ENCODE results near the gene SPINK5.

SPINK5 gene

GRCh38 chr5:148152781-148153180 is 89.0 kb downstream of the SPINK5 start:
- DNase-seq: no peak
- ChIA-PET POLR2A (no interaction called here), CTCF (no interaction called here)
- Histone ChIP-seq H3K9me3 (ENCODE audit: control extremely low read depth in 1 of 5, control insufficient read depth in 4 of 5, insufficient read depth in 2 of 5, low read depth in 1 of 5, low read length in 4 of 5) (peaks cover 0 to 2% (median 0%) of the 10 kb centered on the region in 5 experiments), H3K4me1 (ENCODE audit: control extremely low read depth in 1 of 4, control insufficient read depth in 4 of 4, insufficient read depth in 4 of 4, low read length in 3 of 4) (no peaks in the 10 kb centered on the region), H3K27me3 (replicated peaks in 2 of 5; ENCODE audit: control insufficient read depth in 4 of 5, insufficient read depth in 5 of 5, low read length in 4 of 5) (no peaks in the 10 kb centered on the region), H3K36me3 (ENCODE audit: control insufficient read depth in 4 of 4, insufficient read depth in 4 of 4, low read length in 3 of 4) (no peaks in the 10 kb centered on the region), H3K27ac (ENCODE audit: insufficient read depth in 1 of 2, low read depth in 1 of 2, low read length in 2 of 2, poor library complexity in 1 of 2, severe bottlenecking in 2 of 2) (no peak overlapping the region), H3K4me3 (ENCODE audit: control insufficient read depth in 1 of 7, extremely low read depth in 1 of 7, insufficient read depth in 4 of 7, low read depth in 2 of 7, low read length in 6 of 7) (no peak overlapping the region)

- peaks cover 0 to 2% (median 0%) of the 10 kb centered on the region in 5 experiments for H3K9me3 ChIP-seq (ENCODE audit: control extremely low read depth in 1 of 5, control insufficient read depth in 4 of 5, insufficient read depth in 2 of 5, low read depth in 1 of 5, low read length in 4 of 5)
- CTCF ChIA-PET: no interaction called here
- no CpG with 5 or more reads among the region's 1 CpG for WGBS (ENCODE audit: insufficient coverage)
- DNase-seq: no peak
- POLR2A ChIA-PET: no interaction called here
- H3K27me3 ChIP-seq (replicated peaks in 2 of 5; ENCODE audit: control insufficient read depth in 4 of 5, insufficient read depth in 5 of 5, low read length in 4 of 5): no peaks in the 10 kb centered on the region
- no peaks in the 10 kb centered on the region for H3K36me3 ChIP-seq (ENCODE audit: control insufficient read depth in 4 of 4, insufficient read depth in 4 of 4, low read length in 3 of 4)
- H3K27ac ChIP-seq (ENCODE audit: insufficient read depth in 1 of 2, low read depth in 1 of 2, low read length in 2 of 2, poor library complexity in 1 of 2, severe bottlenecking in 2 of 2): no peak overlapping the region
- H3K4me3 ChIP-seq (ENCODE audit: control insufficient read depth in 1 of 7, extremely low read depth in 1 of 7, insufficient read depth in 4 of 7, low read depth in 2 of 7, low read length in 6 of 7): no peak overlapping the region
- H3K4me1 ChIP-seq (ENCODE audit: control extremely low read depth in 1 of 4, control insufficient read depth in 4 of 4, insufficient read depth in 4 of 4, low read length in 3 of 4): no peaks in the 10 kb centered on the region
Observed at GRCh38 chr5:148156609-148157008, 92.8 kb downstream of the SPINK5 start.

GRCh38 chr5:148162038-148162437 is 98.3 kb downstream of the SPINK5 start:
- CTCF ChIA-PET: interaction anchor here (0.6 to 1.8 kb wide), 2 partner anchors 9 to 205 kb away, joined by 3 to 4 read pairs; no protein-coding TSS in a partner anchor
- no CpG with 5 or more reads among the region's 1 CpG for WGBS (ENCODE audit: insufficient coverage)
- Histone ChIP-seq H3K4me3 (ENCODE audit: control insufficient read depth in 1 of 7, extremely low read depth in 1 of 7, insufficient read depth in 4 of 7, low read depth in 2 of 7, low read length in 6 of 7) (no peak overlapping the region), H3K9me3 (ENCODE audit: control extremely low read depth in 1 of 5, control insufficient read depth in 4 of 5, insufficient read depth in 2 of 5, low read depth in 1 of 5, low read length in 4 of 5) (peaks cover 0 to 2% (median 0%) of the 10 kb centered on the region in 5 experiments), H3K4me1 (ENCODE audit: control extremely low read depth in 1 of 4, control insufficient read depth in 4 of 4, insufficient read depth in 4 of 4, low read length in 3 of 4) (no peaks in the 10 kb centered on the region), H3K27me3 (replicated peaks in 2 of 5; ENCODE audit: control insufficient read depth in 4 of 5, insufficient read depth in 5 of 5, low read length in 4 of 5) (no peaks in the 10 kb centered on the region), H3K36me3 (ENCODE audit: control insufficient read depth in 4 of 4, insufficient read depth in 4 of 4, low read length in 3 of 4) (no peaks in the 10 kb centered on the region), H3K27ac (ENCODE audit: insufficient read depth in 1 of 2, low read depth in 1 of 2, low read length in 2 of 2, poor library complexity in 1 of 2, severe bottlenecking in 2 of 2) (no peak overlapping the region)
- no peak for DNase-seq
- POLR2A ChIA-PET: no interaction called here

GRCh38 chr5:148163345-148163744 is 99.6 kb downstream of the SPINK5 start:
- Histone ChIP-seq H3K27ac (ENCODE audit: insufficient read depth in 1 of 2, low read depth in 1 of 2, low read length in 2 of 2, poor library complexity in 1 of 2, severe bottlenecking in 2 of 2) (no peak overlapping the region), H3K4me1 (ENCODE audit: control extremely low read depth in 1 of 4, control insufficient read depth in 4 of 4, insufficient read depth in 4 of 4, low read length in 3 of 4) (no peaks in the 10 kb centered on the region), H3K36me3 (ENCODE audit: control insufficient read depth in 4 of 4, insufficient read depth in 4 of 4, low read length in 3 of 4) (no peaks in the 10 kb centered on the region), H3K27me3 (replicated peaks in 2 of 5; ENCODE audit: control insufficient read depth in 4 of 5, insufficient read depth in 5 of 5, low read length in 4 of 5) (no peaks in the 10 kb centered on the region), H3K4me3 (ENCODE audit: control insufficient read depth in 1 of 7, extremely low read depth in 1 of 7, insufficient read depth in 4 of 7, low read depth in 2 of 7, low read length in 6 of 7) (no peak overlapping the region), H3K9me3 (ENCODE audit: control extremely low read depth in 1 of 5, control insufficient read depth in 4 of 5, insufficient read depth in 2 of 5, low read depth in 1 of 5, low read length in 4 of 5) (peaks cover 0 to 2% (median 0%) of the 10 kb centered on the region in 5 experiments)
- POLR2A ChIA-PET: interaction anchor here (0.6 kb wide), 1 partner anchor 233 kb away, joined by 3 read pairs; no protein-coding TSS in a partner anchor
- CTCF ChIA-PET: interaction anchor here (0.7 kb wide), 1 partner anchor 567 kb away, joined by 3 read pairs; no protein-coding TSS in a partner anchor
- DNase-seq: no peak
- 100% methylated on average over 1 of the region's 1 CpG for WGBS (ENCODE audit: insufficient coverage)

- no peak overlapping the region for H3K4me3 ChIP-seq (ENCODE audit: control insufficient read depth in 1 of 7, extremely low read depth in 1 of 7, insufficient read depth in 4 of 7, low read depth in 2 of 7, low read length in 6 of 7)
- no peak overlapping the region for H3K27ac ChIP-seq (ENCODE audit: insufficient read depth in 1 of 2, low read depth in 1 of 2, low read length in 2 of 2, poor library complexity in 1 of 2, severe bottlenecking in 2 of 2)
- no peaks in the 10 kb centered on the region for H3K27me3 ChIP-seq (replicated peaks in 2 of 5; ENCODE audit: control insufficient read depth in 4 of 5, insufficient read depth in 5 of 5, low read length in 4 of 5)
- POLR2A ChIA-PET: no interaction called here
- peaks cover 0 to 2% (median 0%) of the 10 kb centered on the region in 5 experiments for H3K9me3 ChIP-seq (ENCODE audit: control extremely low read depth in 1 of 5, control insufficient read depth in 4 of 5, insufficient read depth in 2 of 5, low read depth in 1 of 5, low read length in 4 of 5)
- CTCF ChIA-PET: no interaction called here
- no peaks in the 10 kb centered on the region for H3K36me3 ChIP-seq (ENCODE audit: control insufficient read depth in 4 of 4, insufficient read depth in 4 of 4, low read length in 3 of 4)
- no peak for DNase-seq
- no CpG with 5 or more reads among the region's 4 CpGs for WGBS (ENCODE audit: insufficient coverage)
- H3K4me1 ChIP-seq (ENCODE audit: control extremely low read depth in 1 of 4, control insufficient read depth in 4 of 4, insufficient read depth in 4 of 4, low read length in 3 of 4): no peaks in the 10 kb centered on the region
Observed at GRCh38 chr5:148166550-148167283, 102.9 kb downstream of the SPINK5 start.

GRCh38 chr5:148168246-148168645 is 104.5 kb downstream of the SPINK5 start, which contains the start of gene SPINK14:
Gene SPINK14, plus strand, starts transcription at chr5:148168546. Its CDS starts 1,187 bp downstream, at chr5:148169733.
- Histone ChIP-seq H3K4me3 (ENCODE audit: control insufficient read depth in 1 of 7, extremely low read depth in 1 of 7, insufficient read depth in 4 of 7, low read depth in 2 of 7, low read length in 6 of 7) (no peak within 1 kb of the TSS), H3K4me1 (ENCODE audit: control extremely low read depth in 1 of 4, control insufficient read depth in 4 of 4, insufficient read depth in 4 of 4, low read length in 3 of 4) (no peaks in the 10 kb centered on the region), H3K27me3 (replicated peaks in 2 of 5; ENCODE audit: control insufficient read depth in 4 of 5, insufficient read depth in 5 of 5, low read length in 4 of 5) (no peaks in the 10 kb centered on the region), H3K27ac (ENCODE audit: insufficient read depth in 1 of 2, low read depth in 1 of 2, low read length in 2 of 2, poor library complexity in 1 of 2, severe bottlenecking in 2 of 2) (no peak within 1 kb of the TSS), H3K9me3 (ENCODE audit: control extremely low read depth in 1 of 5, control insufficient read depth in 4 of 5, insufficient read depth in 2 of 5, low read depth in 1 of 5, low read length in 4 of 5) (peaks cover 0 to 2% (median 0%) of the 10 kb centered on the region in 5 experiments), H3K36me3 (ENCODE audit: control insufficient read depth in 4 of 4, insufficient read depth in 4 of 4, low read length in 3 of 4) (no peaks in the 10 kb centered on the region)
- ChIA-PET POLR2A (no interaction called here), CTCF (no interaction called here)
- DNase-seq: no peak
- WGBS (ENCODE audit: insufficient coverage): 100% methylated on average over 1 of the region's 1 CpG

- H3K4me1 ChIP-seq (ENCODE audit: control extremely low read depth in 1 of 4, control insufficient read depth in 4 of 4, insufficient read depth in 4 of 4, low read length in 3 of 4): no peaks in the 10 kb centered on the region
- H3K27ac ChIP-seq (ENCODE audit: insufficient read depth in 1 of 2, low read depth in 1 of 2, low read length in 2 of 2, poor library complexity in 1 of 2, severe bottlenecking in 2 of 2): no peak overlapping the region
- DNase-seq: no peak
- no peaks in the 10 kb centered on the region for H3K36me3 ChIP-seq (ENCODE audit: control insufficient read depth in 4 of 4, insufficient read depth in 4 of 4, low read length in 3 of 4)
- H3K9me3 ChIP-seq (ENCODE audit: control extremely low read depth in 1 of 5, control insufficient read depth in 4 of 5, insufficient read depth in 2 of 5, low read depth in 1 of 5, low read length in 4 of 5): no peaks in the 10 kb centered on the region
- no peak overlapping the region for H3K4me3 ChIP-seq (ENCODE audit: control insufficient read depth in 1 of 7, extremely low read depth in 1 of 7, insufficient read depth in 4 of 7, low read depth in 2 of 7, low read length in 6 of 7)
- ChIA-PET CTCF (no interaction called here), POLR2A (no interaction called here)
- peaks cover 0 to 2% (median 0%) of the 10 kb centered on the region in 5 experiments for H3K27me3 ChIP-seq (replicated peaks in 2 of 5; ENCODE audit: control insufficient read depth in 4 of 5, insufficient read depth in 5 of 5, low read length in 4 of 5)
- WGBS (ENCODE audit: insufficient coverage): 100% methylated on average over 1 of the region's 2 CpGs
Observed at GRCh38 chr5:148172377-148172776, 108.6 kb downstream of the SPINK5 start.
